HepG2 (cell line): ENCODE results near the gene FOXP3.

Experiments used
- GABPA ChIP-seq, 2 experiments: IDR thresholded peaks; 2 replicates each; pipeline ENCODE4 v1.6.1; 2011 to 2016; ENCODE audit warnings: low read depth in 2 of 2, low read length in 1 of 2, missing biosample characterization in 1 of 2, missing genetic modification characterization in 1 of 2
- MXI1 ChIP-seq: IDR thresholded peaks from 3 replicates; pipeline ENCODE4 v1.6.1; 2012; ENCODE audit warnings: low read depth, low read length, inconsistent platforms, borderline replicate concordance
- POLR2AphosphoS5 ChIP-seq: IDR thresholded peaks from 2 replicates; pipeline ENCODE4 v1.6.1; 2012; ENCODE audit warnings: low read depth, low read length
- RELA ChIP-seq: sonication (generic); formaldehyde crosslinking; IDR thresholded peaks from 2 replicates; pipeline ENCODE4 v1.4.0; 2020; ENCODE audit warnings: missing genetic modification reagents
- SMARCE1 ChIP-seq: fragments of 450-650 bp; IDR thresholded peaks from 2 replicates; pipeline ENCODE4 v1.6.1; 2017; ENCODE audit warnings: borderline replicate concordance
- ZKSCAN8 ChIP-seq: IDR thresholded peaks from 2 replicates; pipeline ENCODE4 v1.6.1; 2016; ENCODE audit warnings: borderline replicate concordance, missing genetic modification reagents, missing compliant biosample characterization
- ZNF317 ChIP-seq: sonication (generic); formaldehyde crosslinking; IDR thresholded peaks from 2 replicates; pipeline ENCODE4 v1.5.0; 2020; ENCODE audit warnings: mild to moderate bottlenecking, missing genetic modification reagents
- TF ChIP-seq, protein P1 (sequence below): sonication (generic); formaldehyde crosslinking; IDR thresholded peaks from 2 replicates; pipeline ENCODE4 v1.5.0; 2020; ENCODE audit warnings: mild to moderate bottlenecking, missing genetic modification reagents, moderate library complexity

DNA sequence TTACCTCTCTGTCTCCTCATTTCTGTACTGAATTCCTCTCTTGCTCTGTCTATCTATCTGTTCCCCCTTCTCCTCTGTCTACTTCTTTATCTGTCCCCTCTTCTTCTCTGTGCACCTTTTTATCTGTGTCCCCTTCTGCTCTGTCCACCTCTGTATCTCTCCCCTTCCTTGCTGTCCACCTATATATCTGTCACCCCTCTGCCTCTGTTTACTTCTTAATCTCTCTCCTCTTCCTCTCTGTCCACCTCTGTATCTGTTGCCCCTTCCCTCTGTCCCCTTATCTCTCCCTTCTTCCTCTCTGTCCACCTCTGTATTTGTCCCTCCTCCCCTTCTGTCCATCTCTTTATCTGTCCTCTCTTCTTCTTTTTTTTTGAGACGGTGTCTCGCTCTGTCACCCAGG, 20.3 kb downstream of the FOXP3 start:
- no peak for TF ChIP-seq GABPA (IDR thresholded peaks at IDR 0.05; ENCODE audit: low read depth, low read length)
- no peak for TF ChIP-seq GABPA (CRISPR knock-in tag; IDR thresholded peaks at IDR 0.05; ENCODE audit: low read depth)
- TF ChIP-seq POLR2AphosphoS5: no peak
- no peak for TF ChIP-seq MXI1
- no peak for TF ChIP-seq SMARCE1
- TF ChIP-seq, protein P1, sequence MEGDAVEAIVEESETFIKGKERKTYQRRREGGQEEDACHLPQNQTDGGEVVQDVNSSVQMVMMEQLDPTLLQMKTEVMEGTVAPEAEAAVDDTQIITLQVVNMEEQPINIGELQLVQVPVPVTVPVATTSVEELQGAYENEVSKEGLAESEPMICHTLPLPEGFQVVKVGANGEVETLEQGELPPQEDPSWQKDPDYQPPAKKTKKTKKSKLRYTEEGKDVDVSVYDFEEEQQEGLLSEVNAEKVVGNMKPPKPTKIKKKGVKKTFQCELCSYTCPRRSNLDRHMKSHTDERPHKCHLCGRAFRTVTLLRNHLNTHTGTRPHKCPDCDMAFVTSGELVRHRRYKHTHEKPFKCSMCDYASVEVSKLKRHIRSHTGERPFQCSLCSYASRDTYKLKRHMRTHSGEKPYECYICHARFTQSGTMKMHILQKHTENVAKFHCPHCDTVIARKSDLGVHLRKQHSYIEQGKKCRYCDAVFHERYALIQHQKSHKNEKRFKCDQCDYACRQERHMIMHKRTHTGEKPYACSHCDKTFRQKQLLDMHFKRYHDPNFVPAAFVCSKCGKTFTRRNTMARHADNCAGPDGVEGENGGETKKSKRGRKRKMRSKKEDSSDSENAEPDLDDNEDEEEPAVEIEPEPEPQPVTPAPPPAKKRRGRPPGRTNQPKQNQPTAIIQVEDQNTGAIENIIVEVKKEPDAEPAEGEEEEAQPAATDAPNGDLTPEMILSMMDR (CRISPR knock-in tag): no peak
- TF ChIP-seq RELA: no peak
- no peak for TF ChIP-seq ZNF317
- no peak for TF ChIP-seq ZKSCAN8 (CRISPR knock-in tag)
